Body of pancreas (tissue), 4 donors: ENCODE results near the gene ELF2.

ENCODE experiments used
- CTCF ChIP-seq, 7 experiments: fragments of 450-650 bp in 4 of 7; fragments of 200-600 bp in 3 of 7; sonication (generic) in 3 of 7; IDR thresholded peaks; one replicate each; pipeline ENCODE4 v1.5.1; 2016 to 2019; ENCODE audit warnings: antibody characterized with exemption in 7 of 7
- POLR2A ChIP-seq, 3 donors: fragments of 450-650 bp; IDR thresholded peaks; one replicate each; pipeline ENCODE4 v1.6.1; 2016; ENCODE audit warnings: antibody characterized with exemption in 3 of 3, mild to moderate bottlenecking in 2 of 3

GRCh38 chr4:139028191-139028661 is 148.8 kb downstream of the ELF2 start:
- TF ChIP-seq CTCF (IDR thresholded peaks at IDR 0.05) = peak in 1 of 7 experiments; percentile 8
- TF ChIP-seq POLR2A (IDR thresholded peaks at IDR 0.05) = peak in 2 of 3 donors; percentile 44 to 59
